IMR-90 (cell line): ENCODE measurements around the gene COL5A1. TPM values are rescaled to one million over a fixed set of nuclear protein-coding genes. Genes with fewer than 3 reads are reported as not detected.

Experiments
- ATAC-seq: fragments of 200-7000 bp; cut with Tn5 transposase; 2 replicates; pipeline ENCODE4 v1.9.1; 2020; ENCODE audit warnings: low read depth, mild to moderate bottlenecking, moderate library complexity
- BruUV-seq: library from RNA; stranded (reverse); fragments of 400-500 nt; replicated peaks from 2 replicates; lab custom pipeline; 2021; lab: Mats Ljungman, UMichigan
- CTCF ChIA-PET: fragments of 300-600 bp; formaldehyde crosslinking; extraction: SDS; loops from one replicate; lab custom pipeline; 2021; ENCODE audit warnings: antibody characterized with exemption; lab: Yijun Ruan, JAX
- POLR2A ChIA-PET: fragments of 300-600 bp; sonication (Branson Sonifier 250); formaldehyde crosslinking; loops from one replicate; lab custom pipeline; 2022; ENCODE audit warnings: antibody characterized with exemption; ENCODE audit not compliant: unreplicated experiment; lab: Charles Lee
- DNase-seq: peaks from one replicate; pipeline ENCODE4 v3.0.0; 2013
- H2AFZ ChIP-seq: replicated peaks from 2 replicates; pipeline ENCODE3; 2013; ENCODE audit warnings: low read length, mild to moderate bottlenecking; ENCODE audit not compliant: poor library complexity
- H2AK5ac ChIP-seq: 2 replicates; pipeline ENCODE4 v1.6.1; 2013; ENCODE audit warnings: low read depth, low read length, inconsistent platforms
- H2AK9ac ChIP-seq: replicated peaks from 2 replicates; pipeline ENCODE3; 2013; ENCODE audit warnings: mild to moderate bottlenecking, low read depth, low read length, moderate library complexity; ENCODE audit not compliant: poor library complexity
- H2BK120ac ChIP-seq: 2 replicates; pipeline ENCODE4 v1.6.1; 2013; ENCODE audit warnings: low read depth, low read length, inconsistent platforms
- H2BK15ac ChIP-seq: 3 replicates; pipeline ENCODE4 v1.6.1; 2013; ENCODE audit warnings: low read depth, low read length, inconsistent platforms
- H2BK20ac ChIP-seq: 2 replicates; pipeline ENCODE4 v1.6.1; 2013; ENCODE audit warnings: low read depth, mild to moderate bottlenecking, inconsistent platforms, low read length, moderate library complexity
- H2BK5ac ChIP-seq: 2 replicates; pipeline ENCODE4 v1.6.1; 2013; ENCODE audit warnings: mild to moderate bottlenecking, low read depth, low read length, inconsistent platforms; ENCODE audit not compliant: poor library complexity, severe bottlenecking
- H3K14ac ChIP-seq: replicated peaks from 2 replicates; pipeline ENCODE4 v1.6.1; 2013; ENCODE audit warnings: low read depth, low read length, inconsistent platforms
- H3K18ac ChIP-seq: 2 replicates; pipeline ENCODE4 v1.6.1; 2013; ENCODE audit warnings: low read depth, low read length, control low read depth
- H3K23ac ChIP-seq: 2 replicates; pipeline ENCODE4 v1.6.1; 2013; ENCODE audit warnings: low read depth, low read length, inconsistent platforms
- H3K27ac ChIP-seq: 2 replicates; pipeline ENCODE4 v1.5.1; 2013; ENCODE audit warnings: mild to moderate bottlenecking, control low read depth, low read length; ENCODE audit not compliant: insufficient read depth
- H3K27me3 ChIP-seq: 2 replicates; pipeline ENCODE4 v1.6.1; 2013; ENCODE audit warnings: low read length; ENCODE audit not compliant: control insufficient read depth, insufficient read depth
- H3K36me3 ChIP-seq: 2 replicates; pipeline ENCODE4 v1.6.1; 2013; ENCODE audit warnings: low read length, mixed read lengths; ENCODE audit not compliant: control insufficient read depth, insufficient read depth
- H3K4ac ChIP-seq: 2 replicates; pipeline ENCODE4 v1.6.1; 2013; ENCODE audit warnings: low read depth, low read length, inconsistent platforms
- H3K4me1 ChIP-seq: 2 replicates; pipeline ENCODE4 v1.6.1; 2013; ENCODE audit warnings: low read length, mixed read lengths; ENCODE audit not compliant: control insufficient read depth, insufficient read depth
- H3K4me2 ChIP-seq: 2 replicates; pipeline ENCODE4 v1.6.1; 2013; ENCODE audit warnings: low read depth, mild to moderate bottlenecking, control low read depth, low read length, moderate library complexity
- H3K4me3 ChIP-seq: 2 replicates; pipeline ENCODE4 v1.5.1; 2013; ENCODE audit warnings: low read depth, mild to moderate bottlenecking, control low read depth, low read length, moderate library complexity; ENCODE audit not compliant: insufficient read depth
- H3K56ac ChIP-seq: 2 replicates; pipeline ENCODE4 v1.6.1; 2013; ENCODE audit warnings: low read length, inconsistent platforms; ENCODE audit not compliant: insufficient read depth; ENCODE audit errors: extremely low read depth
- H3K79me1 ChIP-seq, 2 experiments: 2 replicates each; pipeline ENCODE4 v1.6.1; 2013; ENCODE audit warnings: low read length in 2 of 2, inconsistent platforms in 1 of 2, low read depth in 1 of 2
- H3K9ac ChIP-seq: 2 replicates; pipeline ENCODE4 v1.6.1; 2013; ENCODE audit warnings: low read depth, low read length, control low read depth
- H3K9me1 ChIP-seq: 2 replicates; pipeline ENCODE4 v1.6.1; 2013; ENCODE audit warnings: low read length, inconsistent platforms; ENCODE audit not compliant: insufficient read depth
- H3K9me3 ChIP-seq: 2 replicates; pipeline ENCODE4 v1.6.1; 2013; ENCODE audit warnings: low read length; ENCODE audit not compliant: control insufficient read depth, insufficient read depth
- H4K20me1 ChIP-seq: 2 replicates; pipeline ENCODE4 v1.6.1; 2013; ENCODE audit warnings: low read length, inconsistent platforms; ENCODE audit not compliant: insufficient read depth
- H4K5ac ChIP-seq: 2 replicates; pipeline ENCODE4 v1.6.1; 2013; ENCODE audit warnings: mild to moderate bottlenecking, low read depth, low read length, control low read depth
- H4K8ac ChIP-seq, 2 experiments: 2 replicates each; pipeline ENCODE4 v1.6.1; 2013; ENCODE audit warnings: low read depth in 2 of 2, low read length in 2 of 2, control low read depth in 1 of 2, inconsistent platforms in 1 of 2
- H4K91ac ChIP-seq: 2 replicates; pipeline ENCODE4 v1.6.1; 2013; ENCODE audit warnings: low read depth, low read length, inconsistent platforms; ENCODE audit not compliant: insufficient read depth
- MAFK ChIP-seq: IDR thresholded peaks from 2 replicates; pipeline ENCODE4 v1.6.1; 2012; ENCODE audit warnings: low read depth, low read length, improper control_type of control experiment
- RAD21 ChIP-seq: IDR thresholded peaks from 2 replicates; pipeline ENCODE4 v1.6.1; 2012; ENCODE audit warnings: low read length, improper control_type of control experiment
- RFX5 ChIP-seq: IDR thresholded peaks from 2 replicates; pipeline ENCODE4 v1.8.0; 2012; ENCODE audit warnings: low read depth, mild to moderate bottlenecking, low read length, moderate library complexity
- WGBS, 2 experiments: methylation state at CpG; one replicate each; pipeline versions ENCODE4 v1.1.5 to v1.1.7; 2013; ENCODE audit warnings: missing lambda C conversion rate in 2 of 2; ENCODE audit not compliant: insufficient read length in 1 of 2; ENCODE audit errors: extremely low coverage in 2 of 2; 5-methylcytosine and 5-hydroxymethylcytosine counted together
- dilution Hi-C: fragments of 300-500 bp; cut with HindIII; formaldehyde crosslinking; loops from one replicate; pipeline ENCODE4 v1.14.3; 2018; ENCODE audit warnings: low sequenced_read_pairs; ENCODE audit not compliant: unreplicated experiment
- in situ Hi-C: fragments of 300-500 bp; cut with MboI; formaldehyde crosslinking; loops from 3 replicates; pipeline ENCODE4 v1.14.3; 2019; ENCODE audit warnings: low sequenced_read_pairs, inconsistent platforms, mixed read lengths
- intact Hi-C: fragments of 100-400 bp; cut with micrococcal nuclease; formaldehyde crosslinking; loops from 2 replicates; pipeline ENCODE4 v1.10.0; 2022
- polyA plus RNA-seq, 3 experiments: library from polyadenylated mRNA; depleted of rRNA; stranded (reverse); fragments of >200 nt; gene quantifications; 2 replicates each; pipeline ENCODE4 v1.2.3, GENCODE V29; 2012; ENCODE audit warnings: low replicate concordance in 1 of 3
- total RNA-seq: library from RNA; depleted of rRNA; stranded (reverse); fragments of >200 nt; gene quantifications from 2 replicates; pipeline ENCODE4 v1.2.3, GENCODE V29; 2012
- TF ChIP-seq, protein P1 (sequence below): fragments of 150-350 bp; IDR thresholded peaks from 2 replicates; pipeline ENCODE4 v1.6.1; 2016; ENCODE audit warnings: low read depth, mild to moderate bottlenecking, low read length, moderate library complexity, borderline replicate concordance

COL5A1 gene
- total and polyA plus RNA-seq, 2 of the 4 experiments (the other 2 are of a cell fraction), result 19.2 to 173 TPM

DNA sequence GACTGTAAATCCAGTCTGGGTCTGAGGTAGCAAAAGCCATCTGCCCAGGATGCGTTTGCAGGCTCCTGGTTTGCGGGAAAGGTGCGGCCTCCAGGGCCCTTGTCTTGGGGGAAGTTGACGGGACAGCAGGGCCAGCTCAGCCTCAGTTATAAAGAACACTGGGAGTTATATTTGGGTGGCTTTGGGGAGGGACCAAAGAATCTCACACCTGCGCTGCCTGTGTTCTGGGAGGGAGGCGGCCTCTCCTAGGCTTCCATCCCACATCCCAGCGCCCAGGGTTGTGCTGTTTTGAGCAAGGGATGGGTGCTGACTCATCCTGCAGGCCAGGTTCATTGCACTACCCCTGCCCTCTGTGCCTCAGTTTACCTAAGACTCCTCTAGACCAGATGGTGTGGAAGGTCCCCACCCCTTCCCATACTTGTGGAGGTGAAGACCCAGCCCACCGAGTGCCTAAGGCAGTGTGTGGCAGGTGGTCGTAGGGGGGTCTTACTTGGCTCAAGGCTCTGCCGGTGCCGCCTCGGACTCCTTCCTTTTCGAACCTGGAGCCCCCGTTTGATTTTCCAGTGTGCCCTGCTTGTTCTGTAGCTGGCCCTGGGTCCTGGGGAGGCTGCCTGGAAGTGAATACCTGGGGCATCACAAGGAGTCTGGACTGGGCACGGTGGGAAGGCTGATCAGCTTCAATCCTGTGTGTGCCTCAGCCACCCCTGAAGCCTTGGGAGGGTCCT is 199.7 kb downstream of the COL5A1 start:
- no peak for TF ChIP-seq MAFK
- TF ChIP-seq, protein P1, sequence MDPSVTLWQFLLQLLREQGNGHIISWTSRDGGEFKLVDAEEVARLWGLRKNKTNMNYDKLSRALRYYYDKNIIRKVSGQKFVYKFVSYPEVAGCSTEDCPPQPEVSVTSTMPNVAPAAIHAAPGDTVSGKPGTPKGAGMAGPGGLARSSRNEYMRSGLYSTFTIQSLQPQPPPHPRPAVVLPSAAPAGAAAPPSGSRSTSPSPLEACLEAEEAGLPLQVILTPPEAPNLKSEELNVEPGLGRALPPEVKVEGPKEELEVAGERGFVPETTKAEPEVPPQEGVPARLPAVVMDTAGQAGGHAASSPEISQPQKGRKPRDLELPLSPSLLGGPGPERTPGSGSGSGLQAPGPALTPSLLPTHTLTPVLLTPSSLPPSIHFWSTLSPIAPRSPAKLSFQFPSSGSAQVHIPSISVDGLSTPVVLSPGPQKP, result no peak
- no peak for TF ChIP-seq RFX5
- no peak for TF ChIP-seq RAD21
- H2BK5ac ChIP-seq, result no peak overlapping the region
- H4K20me1 ChIP-seq, result peaks cover 51% of the 10 kb centered on the region
- H2BK15ac ChIP-seq, result no peak overlapping the region
- H3K4me3 ChIP-seq, result no peak overlapping the region
- no peak overlapping the region for H3K14ac ChIP-seq
- ATAC-seq, result no peak
- no peak overlapping the region for H3K9ac ChIP-seq
- peaks cover 2 to 11% of the 10 kb centered on the region in 2 experiments; a peak in 3 of 4 replicates for H3K79me1 ChIP-seq
- DNase-seq, result no peak
- no TSS peak for BruUV-seq
- no peaks in the 10 kb centered on the region for H3K27me3 ChIP-seq
- no peak overlapping the region for H3K23ac ChIP-seq
- H4K91ac ChIP-seq, result no peak overlapping the region
- H2AK9ac ChIP-seq, result no peak overlapping the region
- in situ Hi-C loops, result no loop called here
- H3K18ac ChIP-seq, result no peak overlapping the region
- CTCF ChIA-PET, result no interaction called here
- WGBS, 2 experiments, result 90% methylated on average over 2 of the region's 15 CpGs; no CpG with 5 or more reads in 1 of the 2 experiments
- dilution Hi-C loops, result no loop called here
- no peaks in the 10 kb centered on the region for H3K9me3 ChIP-seq
- intact Hi-C loops, result no loop called here
- H3K4ac ChIP-seq, result no peak overlapping the region
- no peak overlapping the region for H4K5ac ChIP-seq
- H2AK5ac ChIP-seq, result no peak overlapping the region
- no peak overlapping the region for H2AFZ ChIP-seq
- H3K36me3 ChIP-seq, result peaks cover 89% of the 10 kb centered on the region
- H2BK20ac ChIP-seq, result no peak overlapping the region
- POLR2A ChIA-PET, result no interaction called here
- no peak overlapping the region for H3K4me2 ChIP-seq
- no peak overlapping the region for H4K8ac ChIP-seq
- H3K27ac ChIP-seq, result no peak overlapping the region; the same call in 1 of the 2 replicates
- H3K56ac ChIP-seq, result no peak overlapping the region
- no peaks in the 10 kb centered on the region for H3K4me1 ChIP-seq
- H2BK120ac ChIP-seq, result no peak overlapping the region
- H3K9me1 ChIP-seq, result 0 out of 2 replicates have a peak, but pooled peaks cover 3% of the 10 kb centered on the region
